ELF-1 (cell line): ENCODE results near the gene COX6A2.
"Not testable (repeated sequence)": the region's sequence is repeated elsewhere in the genome, so short reads cannot be mapped to it uniquely, and the experiment has no call there.

Experiments
- DNase-seq: peaks from one replicate; pipeline ENCODE4 v3.0.0-alpha.2; 2016; ENCODE audit warnings: low read depth, low spot score

The COX6A2 gene

DNA sequence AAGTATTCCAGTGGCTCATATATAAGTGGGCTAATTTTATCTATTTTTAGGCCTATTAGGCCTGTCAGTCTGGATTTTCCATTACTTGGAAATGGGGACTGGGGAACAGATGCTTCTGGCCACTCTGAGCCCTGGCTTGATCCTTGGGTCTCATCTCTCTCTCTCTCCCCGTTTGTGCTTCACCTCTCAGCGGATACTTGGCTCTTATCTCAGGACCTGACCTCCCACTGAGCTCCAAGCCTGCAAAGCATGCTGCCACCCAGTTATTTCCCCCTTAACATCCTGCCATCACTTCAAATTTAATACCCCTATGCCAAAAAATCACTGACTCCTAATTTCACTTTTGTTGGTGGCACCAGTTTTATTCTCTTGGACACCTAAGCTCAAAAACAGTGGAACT is 10.3 kb upstream of the COX6A2 start:
- no peak for DNase-seq

DNA sequence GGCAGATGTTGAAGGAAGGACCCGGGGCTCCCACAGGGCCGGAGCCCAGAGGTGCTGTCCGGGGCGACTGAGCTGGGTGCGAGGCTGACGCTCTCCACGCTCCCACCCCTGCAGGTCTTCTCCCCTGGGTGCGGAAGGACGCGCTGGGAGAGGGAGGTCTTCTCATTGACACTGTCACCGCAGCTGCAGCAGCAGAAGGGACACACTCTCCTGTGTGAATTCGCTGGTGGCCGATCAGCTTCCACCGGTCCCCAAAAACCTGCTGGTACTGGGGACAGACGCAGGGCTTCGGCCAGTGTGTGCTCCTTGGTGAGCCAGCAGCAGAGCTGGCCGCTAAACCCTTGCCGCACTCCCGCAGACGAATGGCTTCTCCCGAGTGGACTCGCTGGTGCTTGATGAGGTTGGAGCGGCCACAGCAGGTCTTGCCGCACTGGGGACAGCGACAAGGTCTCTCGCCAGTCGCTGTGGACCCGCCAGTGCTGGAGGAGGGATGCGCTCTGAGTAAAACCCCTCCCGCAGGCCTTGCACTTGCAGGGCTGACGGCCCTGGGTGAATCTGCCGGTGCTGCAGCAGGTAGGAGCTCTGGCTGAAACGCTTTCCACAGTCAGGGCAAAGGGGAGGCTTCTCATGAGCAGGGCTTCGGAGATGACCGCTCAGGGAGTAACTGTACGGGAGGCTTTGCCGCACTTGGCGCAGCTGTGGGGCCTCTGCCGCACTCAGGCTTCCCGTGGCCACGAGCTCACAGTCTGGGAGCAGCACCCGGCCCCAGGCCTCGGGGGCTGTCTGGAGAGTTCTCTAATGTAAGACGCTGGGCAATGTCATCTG is 8.3 kb upstream of the COX6A2 start:
- DNase-seq, result peak; percentile 18

DNA sequence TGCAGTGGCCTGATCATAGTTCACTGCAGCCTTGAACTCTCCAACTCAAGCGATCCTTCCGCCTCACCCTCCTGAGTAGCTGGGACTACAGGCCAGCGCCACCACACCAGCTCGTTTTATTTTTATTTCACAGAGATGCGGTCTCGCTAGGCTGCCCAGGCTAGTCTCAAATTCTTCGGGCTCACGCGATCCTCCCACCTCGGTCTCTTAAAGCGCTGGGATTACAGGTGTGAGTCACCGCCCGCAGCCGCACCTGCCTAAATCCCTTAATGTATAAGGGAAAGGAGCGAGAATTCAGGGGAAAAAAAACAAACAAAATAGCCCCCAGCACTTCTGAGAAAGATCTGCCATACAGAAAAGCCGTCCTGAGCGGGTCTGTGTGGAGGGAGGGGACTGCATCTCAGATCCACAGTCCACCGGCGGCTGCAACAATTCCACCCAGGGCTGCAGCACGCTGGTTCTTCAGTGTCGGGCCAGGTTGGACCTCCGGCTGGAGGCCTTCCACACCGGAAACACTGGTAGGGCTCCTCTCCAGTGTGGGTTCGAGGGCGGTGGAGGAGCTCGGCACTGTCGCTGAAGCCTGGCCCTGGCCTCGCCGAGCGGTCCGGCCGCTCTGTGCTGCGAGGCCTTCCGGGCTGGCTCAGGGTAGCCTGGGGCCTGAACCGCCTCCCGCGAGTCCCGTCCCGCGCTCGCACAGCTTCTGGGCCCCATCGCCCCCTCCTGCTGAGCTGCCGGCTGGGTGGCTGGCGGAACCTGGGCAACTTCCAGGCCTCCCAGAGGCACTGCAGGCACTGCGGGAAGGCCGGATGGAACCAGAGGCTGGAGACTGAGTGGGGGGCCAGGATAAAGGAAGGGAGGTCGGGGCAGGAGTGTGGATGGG is 7.4 kb upstream of the COX6A2 start:
- DNase-seq, result peak; percentile 52

DNA sequence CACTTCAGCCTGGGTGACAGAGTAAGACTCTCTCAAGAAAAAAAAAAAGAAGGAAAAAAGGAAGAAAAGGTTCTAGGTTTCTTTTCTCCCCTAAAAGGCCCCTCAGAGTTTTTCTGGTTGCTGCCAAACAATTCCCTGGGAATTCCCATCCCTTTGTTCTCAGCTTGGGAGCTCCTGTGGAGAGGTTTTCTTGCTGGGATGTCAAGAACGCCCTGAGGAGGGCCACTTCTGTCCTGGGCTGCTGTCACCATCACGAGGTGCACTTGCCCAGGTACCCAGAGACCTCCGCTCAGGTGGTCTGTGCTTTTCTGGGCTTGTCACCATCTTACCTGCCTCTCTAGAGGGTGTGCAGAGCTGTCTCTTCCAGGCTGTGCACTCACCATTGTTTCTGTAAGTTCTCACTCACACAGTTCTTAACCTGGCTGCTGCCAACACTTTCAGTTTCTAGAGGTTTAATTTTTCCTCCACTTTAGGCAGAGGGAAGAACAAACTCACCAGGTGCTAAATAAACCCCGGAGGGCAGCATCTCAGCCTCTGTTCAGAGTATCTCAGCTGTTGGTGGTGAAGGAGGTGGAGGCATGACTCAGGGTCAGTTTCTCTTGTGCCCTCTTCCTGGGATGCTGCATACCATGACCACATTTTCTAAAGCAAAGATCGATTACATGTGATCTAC is 2.4 kb upstream of the COX6A2 start:
- DNase-seq, result peak; percentile 15

DNA sequence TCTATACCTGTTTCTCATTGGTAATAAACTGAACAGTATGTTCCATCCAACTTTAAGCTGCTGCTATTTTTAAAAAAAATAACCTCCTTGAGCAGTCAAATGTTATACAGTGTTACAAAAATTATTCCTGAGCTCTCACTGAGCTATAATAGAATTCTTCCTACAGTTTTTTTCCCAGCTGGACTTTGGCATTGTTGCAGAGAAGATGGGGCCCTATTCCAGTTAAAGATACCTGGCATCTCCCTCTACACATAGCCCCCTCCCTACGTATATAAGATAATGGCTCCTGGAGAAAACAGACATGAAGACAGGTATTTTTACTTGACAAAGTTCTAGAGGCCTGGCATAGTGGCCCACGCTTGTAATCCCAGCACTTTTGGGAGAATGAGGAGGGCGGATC is 1.6 kb upstream of the COX6A2 start:
- no peak for DNase-seq

DNA sequence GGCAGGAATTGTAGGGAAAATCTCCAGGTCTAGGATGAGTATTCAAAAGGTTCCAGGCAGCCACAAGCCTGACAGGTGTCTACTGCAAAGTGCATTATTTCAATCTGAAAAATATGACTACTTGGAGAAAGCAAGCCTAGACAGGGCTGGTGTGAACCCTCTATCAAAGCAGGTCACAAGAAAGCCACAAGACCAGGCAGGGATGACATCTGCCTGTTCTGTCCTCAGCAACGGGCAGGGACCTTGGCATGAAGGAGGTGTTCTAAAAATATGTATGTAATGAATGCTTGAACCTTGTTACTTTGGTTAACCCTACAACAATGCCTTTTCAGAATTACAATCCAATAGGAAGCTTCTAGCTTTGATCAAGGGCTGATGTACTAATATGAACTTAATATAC is 1.2 kb upstream of the COX6A2 start:
- DNase-seq, result no peak

DNA sequence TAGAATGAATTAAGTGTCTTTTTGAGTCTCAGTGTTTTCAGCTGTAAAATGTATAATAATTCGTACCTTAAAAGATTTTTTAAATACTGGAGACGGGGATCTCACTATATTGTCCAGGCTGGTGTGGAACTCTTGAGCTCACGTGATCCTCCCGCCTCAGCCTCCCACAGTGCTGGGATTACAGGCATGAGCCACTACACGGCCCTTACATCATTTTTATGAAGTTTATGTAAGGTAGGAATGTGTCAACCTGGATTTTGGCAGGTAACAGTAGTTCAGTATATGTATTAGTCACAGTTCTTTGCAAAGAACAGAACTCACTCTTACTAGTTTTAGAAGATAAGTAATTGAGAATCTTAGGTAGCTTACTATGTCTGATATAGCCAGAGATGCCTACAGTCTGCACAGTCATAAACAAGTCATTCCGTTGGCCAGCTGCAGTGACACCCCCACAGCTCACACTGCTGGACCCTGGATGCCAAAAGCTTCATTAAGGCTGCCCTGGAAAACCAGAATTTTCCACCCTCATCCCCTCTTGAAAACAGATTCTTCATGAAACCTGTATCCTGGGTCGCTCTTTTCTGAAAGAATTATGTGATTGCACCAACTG is 583 bp upstream of the COX6A2 start:
- no peak for DNase-seq

DNA sequence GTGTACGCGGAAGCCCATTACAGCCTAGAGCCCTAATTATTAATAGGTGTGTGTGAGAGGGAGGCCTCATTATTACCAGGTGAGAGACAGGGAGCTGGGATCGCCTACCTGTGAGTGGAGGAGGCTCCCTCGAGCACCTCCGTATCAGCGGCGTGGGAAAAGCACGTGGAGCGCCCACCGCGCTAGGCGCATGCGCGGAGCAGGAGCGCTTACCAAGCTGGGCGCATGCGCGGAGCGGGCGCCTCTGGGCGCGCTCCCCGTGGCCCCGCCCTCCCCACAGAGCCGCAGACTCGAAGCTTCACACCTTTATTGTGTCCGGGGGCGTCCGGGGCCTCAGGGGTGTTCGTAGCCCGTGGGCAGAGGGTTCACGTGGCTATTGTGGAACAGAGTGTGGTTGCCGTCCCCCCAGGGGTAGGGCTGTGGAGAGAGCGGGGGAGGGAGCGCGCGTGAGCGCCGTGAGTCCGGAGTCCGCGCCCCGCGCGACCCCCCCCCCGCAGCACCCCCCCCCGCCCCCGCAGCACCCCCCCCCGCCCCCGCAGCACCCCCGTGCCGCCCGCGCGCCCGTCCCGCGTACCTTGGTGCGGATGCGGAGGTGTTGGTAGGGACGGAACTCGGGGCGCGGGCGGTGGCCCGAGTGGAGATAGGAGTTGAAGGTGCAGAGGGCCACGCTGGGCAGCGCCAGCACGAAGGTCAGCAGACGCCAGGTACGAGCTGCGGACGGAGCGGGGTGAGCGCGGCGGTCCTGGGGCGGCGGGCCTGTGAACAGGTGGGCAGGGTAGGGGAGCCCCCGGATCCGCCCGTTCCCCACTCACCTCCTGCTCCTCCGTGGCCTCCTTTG is 500 bp downstream of the COX6A2 start:
- no peak for DNase-seq

DNA sequence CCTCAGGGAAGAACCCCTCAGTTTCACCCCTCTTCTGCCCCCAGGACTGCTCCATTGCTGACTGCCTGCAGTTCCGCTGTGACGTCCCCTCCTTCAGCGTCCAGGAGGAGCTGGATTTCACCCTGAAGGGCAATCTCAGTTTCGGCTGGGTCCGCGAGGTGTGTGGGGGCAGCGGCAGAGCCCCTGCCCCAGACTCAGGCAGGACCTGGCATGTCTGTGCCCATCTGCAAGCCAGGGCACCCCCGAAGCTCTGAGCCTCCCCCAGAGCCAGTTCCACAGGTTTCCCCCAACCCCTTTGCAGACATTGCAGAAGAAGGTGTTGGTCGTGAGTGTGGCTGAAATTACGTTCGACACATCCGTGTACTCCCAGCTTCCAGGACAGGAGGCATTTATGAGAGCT is 4.4 kb downstream of the COX6A2 start:
- DNase-seq, result no peak

DNA sequence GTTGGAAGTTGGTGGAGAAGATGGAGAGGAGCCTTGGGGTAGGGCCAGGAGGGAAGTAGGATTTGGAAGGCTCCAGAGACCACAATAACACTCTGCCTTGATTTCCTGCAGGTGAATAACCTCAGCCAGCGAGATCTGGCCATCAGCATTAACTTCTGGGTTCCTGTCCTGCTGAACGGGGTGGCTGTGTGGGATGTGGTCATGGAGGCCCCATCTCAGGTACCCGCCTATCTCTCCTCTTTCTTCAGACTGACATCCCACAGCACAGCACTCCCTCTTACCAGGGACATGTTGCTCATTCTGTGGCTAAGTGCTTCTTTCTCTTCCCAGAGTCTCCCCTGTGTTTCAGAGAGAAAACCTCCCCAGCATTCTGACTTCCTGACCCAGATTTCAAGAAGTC is 4.9 kb downstream of the COX6A2 start:
- DNase-seq, result no peak

DNA sequence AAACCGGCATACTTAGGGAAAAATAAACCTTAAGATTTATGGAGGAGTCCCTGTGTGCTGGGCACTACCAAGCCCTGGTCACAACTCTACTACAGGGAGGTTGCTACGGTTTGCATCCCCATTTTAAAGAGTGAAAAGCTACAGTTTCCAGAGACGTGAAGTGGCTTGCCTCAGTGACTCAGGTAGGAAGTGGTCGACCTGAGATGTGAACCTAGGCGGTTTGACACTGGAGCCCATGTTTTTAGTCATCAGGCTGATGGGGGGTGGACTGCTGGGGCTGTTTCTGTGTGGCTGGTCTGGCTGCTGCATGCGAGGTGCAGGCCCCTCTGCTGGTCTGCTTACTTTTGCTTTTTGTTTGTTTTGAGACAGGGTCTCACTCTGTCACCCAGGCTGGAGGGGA is 6.6 kb downstream of the COX6A2 start:
- no peak for DNase-seq

DNA sequence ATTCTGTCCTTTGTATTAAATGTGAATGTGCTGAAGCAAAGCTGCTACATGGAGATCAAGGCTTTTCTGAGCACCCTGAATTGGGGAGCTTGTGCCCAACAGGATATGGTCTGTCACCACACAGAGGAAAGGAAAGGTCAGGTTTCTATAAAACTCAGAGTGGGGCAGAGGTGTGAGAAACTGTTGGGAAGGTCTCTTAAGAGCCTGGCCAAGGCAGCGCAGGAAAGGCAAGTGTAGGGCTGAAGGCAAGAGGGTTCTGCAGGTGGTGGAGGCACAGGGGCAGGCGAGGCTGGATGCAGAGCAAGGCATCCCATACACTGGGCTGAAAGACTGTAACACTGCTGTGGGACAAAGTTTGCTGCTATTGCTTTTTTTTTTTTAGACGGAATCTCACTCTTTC is 8.1 kb downstream of the COX6A2 start:
- no peak for DNase-seq

DNA sequence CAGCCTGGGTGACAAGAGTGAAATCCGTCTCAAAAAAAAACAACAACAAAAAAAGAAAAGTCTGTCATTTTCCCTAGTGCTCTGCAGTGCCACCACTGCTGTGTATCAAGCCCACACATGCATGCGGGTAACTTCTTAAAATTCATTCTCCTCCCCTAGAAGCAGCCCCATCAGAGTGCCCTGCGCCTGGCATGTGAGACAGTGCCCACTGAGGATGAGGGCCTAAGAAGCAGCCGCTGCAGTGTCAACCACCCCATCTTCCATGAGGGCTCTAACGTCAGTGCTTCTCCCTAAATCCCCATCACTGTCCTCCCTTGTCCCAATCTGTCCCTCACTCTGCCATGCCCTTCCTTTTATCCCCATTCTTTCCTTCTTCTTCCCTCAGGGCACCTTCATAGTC is 10.2 kb downstream of the COX6A2 start:
- no peak for DNase-seq

DNA sequence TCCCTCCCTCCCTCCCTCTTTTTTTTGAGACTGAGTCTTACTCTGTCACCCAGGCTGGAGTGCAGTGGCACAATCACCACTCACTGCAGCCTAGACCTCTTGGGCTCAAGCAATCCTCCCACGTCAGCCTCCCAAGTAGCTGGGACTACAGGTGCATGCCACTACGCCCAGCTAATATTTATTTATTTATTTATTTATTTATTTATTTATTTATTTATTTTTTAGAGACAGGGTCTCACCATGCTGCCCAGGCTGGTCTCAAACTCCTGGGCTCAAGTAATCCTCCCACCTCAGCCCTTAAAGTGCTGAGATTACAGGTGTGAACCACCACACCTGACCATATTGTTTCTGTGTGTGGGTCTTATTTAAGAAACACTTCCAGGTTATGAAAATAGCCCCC is 11.1 kb downstream of the COX6A2 start:
- DNase-seq, result not testable (repeated sequence)

DNA sequence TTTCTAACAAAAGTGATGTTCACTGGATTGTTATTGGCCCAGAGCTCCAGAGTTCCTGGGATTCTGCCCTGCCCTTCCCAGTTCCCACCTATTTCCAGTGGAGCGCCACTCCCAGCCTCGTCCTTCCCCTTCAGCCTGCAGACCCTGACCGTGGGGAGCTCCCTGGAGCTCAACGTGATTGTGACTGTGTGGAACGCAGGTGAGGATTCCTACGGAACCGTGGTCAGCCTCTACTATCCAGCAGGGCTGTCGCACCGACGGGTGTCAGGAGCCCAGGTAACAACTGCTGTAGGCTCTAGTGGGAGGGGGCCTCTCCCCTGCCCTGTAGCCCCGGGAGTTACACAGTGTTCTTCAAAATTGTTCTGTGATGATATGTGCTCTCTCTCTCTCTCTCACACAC is 11.8 kb downstream of the COX6A2 start:
- DNase-seq, result no peak

DNA sequence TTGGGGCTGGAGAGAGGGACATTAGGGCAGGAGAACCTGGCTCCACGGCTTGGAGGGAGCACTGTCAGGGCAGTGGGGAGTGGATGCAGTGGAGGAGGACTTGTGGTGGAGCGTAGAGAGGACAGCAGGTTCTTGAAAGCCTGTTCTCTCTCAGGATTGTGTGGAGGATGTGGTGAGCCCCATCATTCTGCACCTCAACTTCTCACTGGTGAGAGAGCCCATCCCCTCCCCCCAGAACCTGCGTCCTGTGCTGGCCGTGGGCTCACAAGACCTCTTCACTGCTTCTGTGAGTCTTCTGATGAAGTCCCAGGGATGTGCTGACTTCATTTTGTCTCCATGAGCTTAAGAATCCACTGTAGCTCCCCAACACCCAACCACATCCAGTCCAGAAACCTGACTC is 13.5 kb downstream of the COX6A2 start:
- DNase-seq, result no peak

DNA sequence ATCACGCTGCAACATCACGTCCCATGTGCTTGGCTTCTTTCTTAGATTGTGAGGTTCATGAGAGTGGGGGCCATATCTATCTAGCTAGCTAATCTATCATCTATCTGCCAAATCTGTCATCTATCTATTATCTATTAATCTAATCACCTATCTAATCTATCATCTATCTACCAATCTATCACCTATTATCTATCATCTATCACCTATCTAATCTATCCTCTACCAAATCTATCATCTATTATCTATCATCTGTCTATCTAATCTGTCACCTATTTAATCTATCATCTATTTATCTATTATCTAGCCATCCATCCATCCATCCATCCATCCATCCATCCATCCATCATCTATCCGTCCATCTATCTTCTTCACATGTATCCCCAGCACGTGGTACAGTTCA is 14.2 kb downstream of the COX6A2 start:
- DNase-seq, result no peak

DNA sequence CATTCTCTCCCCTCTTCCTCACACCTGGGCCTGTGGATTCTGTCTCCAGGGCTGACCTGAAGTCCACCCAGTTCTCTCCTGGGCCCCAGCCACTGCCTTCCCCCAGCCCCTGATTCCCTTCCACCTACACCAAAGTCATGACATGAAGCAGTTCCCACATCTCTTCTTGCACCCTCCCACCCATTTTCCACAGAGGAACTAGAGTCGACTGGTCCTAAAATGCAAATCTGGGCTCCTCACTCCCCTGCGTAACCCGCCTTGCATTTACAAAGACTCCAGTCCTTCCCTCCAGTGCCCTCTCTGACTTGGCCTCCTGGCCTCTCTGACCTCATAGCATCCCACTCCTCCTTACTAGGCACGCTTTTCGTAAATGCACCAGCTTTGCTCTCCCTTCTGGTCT is 14.8 kb downstream of the COX6A2 start:
- DNase-seq, result no peak

DNA sequence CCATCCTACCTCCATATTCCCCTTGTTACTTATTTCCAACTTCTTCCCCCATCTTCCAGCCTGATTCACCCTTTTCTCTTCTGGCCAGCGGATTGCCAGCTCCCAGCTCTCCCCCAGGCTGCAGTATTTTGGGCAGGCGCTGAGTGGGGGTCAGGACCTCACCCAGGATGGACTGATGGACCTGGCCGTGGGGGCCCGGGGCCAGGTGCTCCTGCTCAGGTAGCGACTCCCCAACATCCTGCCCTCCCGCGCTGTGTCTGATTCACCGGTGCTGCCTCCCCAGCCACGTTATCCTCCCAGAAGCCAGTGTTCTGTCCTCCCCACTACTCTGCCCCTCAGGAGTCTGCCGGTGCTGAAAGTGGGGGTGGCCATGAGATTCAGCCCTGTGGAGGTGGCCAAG is 15.4 kb downstream of the COX6A2 start:
- no peak for DNase-seq

DNA sequence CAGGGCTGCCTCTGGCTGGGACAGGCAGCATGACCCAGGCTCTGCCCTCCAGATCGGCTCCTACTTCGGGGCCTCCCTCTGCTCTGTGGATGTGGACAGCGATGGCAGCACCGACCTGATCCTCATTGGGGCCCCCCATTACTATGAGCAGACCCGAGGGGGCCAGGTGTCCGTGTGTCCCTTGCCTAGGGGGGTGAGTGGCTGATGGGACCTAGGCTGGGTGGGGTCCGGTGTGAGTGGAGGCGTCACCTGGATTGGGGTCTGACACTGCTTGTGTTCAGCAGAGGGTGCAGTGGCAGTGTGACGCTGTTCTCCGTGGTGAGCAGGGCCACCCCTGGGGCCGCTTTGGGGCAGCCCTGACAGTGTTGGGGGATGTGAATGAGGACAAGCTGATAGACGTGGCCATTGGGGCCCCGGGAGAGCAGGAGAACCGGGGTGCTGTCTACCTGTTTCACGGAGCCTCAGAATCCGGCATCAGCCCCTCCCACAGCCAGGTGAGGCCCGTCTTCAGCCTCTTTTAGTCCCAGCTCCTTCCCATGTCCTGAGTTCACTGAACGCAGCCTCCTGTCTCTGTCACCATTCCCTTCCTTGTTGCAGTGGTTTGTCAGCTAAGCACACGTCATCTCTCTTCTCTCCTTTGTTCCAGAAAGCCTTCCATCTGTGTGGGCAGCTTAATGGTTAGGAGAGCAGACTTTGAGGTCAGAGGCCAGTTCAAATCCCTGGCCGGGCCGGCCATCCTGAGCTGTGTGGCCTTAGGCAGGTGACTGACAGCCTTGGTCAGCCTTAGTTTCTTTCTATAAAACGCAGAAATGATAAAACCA is 16.9 kb downstream of the COX6A2 start:
- no peak for DNase-seq
